H9 (cell line): ENCODE data around the gene MYBBP1A. TPM values are rescaled to one million over a fixed set of nuclear protein-coding genes. Genes with fewer than 3 reads are reported as not detected.

Source experiments
- DNase-seq: peaks from one replicate; pipeline ENCODE4 v3.0.0-alpha.2; 2017
- H2AFZ ChIP-seq: one replicate; pipeline ENCODE4 v1.6.1; 2013; ENCODE audit warnings: mild to moderate bottlenecking, low read length, control low read depth, moderate library complexity
- H2AK5ac ChIP-seq: 2 replicates; pipeline ENCODE4 v1.6.1; 2013; ENCODE audit warnings: low read length, control low read depth, mixed read lengths; ENCODE audit not compliant: insufficient read length
- H2BK120ac ChIP-seq: one replicate; pipeline ENCODE4 v1.6.1; 2013; ENCODE audit warnings: low read depth, mild to moderate bottlenecking, low read length, control low read depth, inconsistent platforms; ENCODE audit not compliant: poor library complexity, severe bottlenecking
- H2BK12ac ChIP-seq: 2 replicates; pipeline ENCODE4 v1.6.1; 2013; ENCODE audit warnings: low read length, control low read depth, mixed read lengths, low read depth; ENCODE audit not compliant: insufficient read length
- H2BK15ac ChIP-seq: 2 replicates; pipeline ENCODE4 v1.6.1; 2013; ENCODE audit warnings: low read depth, low read length, control low read depth
- H2BK20ac ChIP-seq: one replicate; pipeline ENCODE4 v1.6.1; 2013; ENCODE audit warnings: low read depth, mild to moderate bottlenecking, low read length, control low read depth, inconsistent platforms; ENCODE audit not compliant: poor library complexity, severe bottlenecking
- H2BK5ac ChIP-seq: 2 replicates; pipeline ENCODE4 v1.6.1; 2013; ENCODE audit warnings: low read length, control low read depth, mixed read lengths; ENCODE audit not compliant: insufficient read length
- H3K14ac ChIP-seq: 2 replicates; pipeline ENCODE4 v1.6.1; 2013; ENCODE audit warnings: low read length, control low read depth; ENCODE audit not compliant: insufficient read depth
- H3K18ac ChIP-seq: 2 replicates; pipeline ENCODE4 v1.6.1; 2013; ENCODE audit warnings: low read depth, mild to moderate bottlenecking, mixed read lengths, low read length, control low read depth; ENCODE audit not compliant: insufficient read length
- H3K23ac ChIP-seq: 2 replicates; pipeline ENCODE4 v1.6.1; 2013; ENCODE audit warnings: low read length, control low read depth, mixed read lengths, low read depth; ENCODE audit not compliant: insufficient read length
- H3K23me2 ChIP-seq: 2 replicates; pipeline ENCODE4 v1.6.1; 2013; ENCODE audit warnings: low read depth, mild to moderate bottlenecking, mixed read lengths, low read length, control low read depth; ENCODE audit not compliant: insufficient read length, poor library complexity, severe bottlenecking
- H3K27ac ChIP-seq: 2 replicates; pipeline ENCODE4 v1.5.1; 2013; ENCODE audit warnings: low read length, control low read depth, mixed read lengths, low read depth; ENCODE audit not compliant: insufficient read length
- H3K27me3 ChIP-seq: 2 replicates; pipeline ENCODE4 v1.6.1; 2013; ENCODE audit warnings: low read length, control low read depth, inconsistent platforms; ENCODE audit not compliant: insufficient read depth
- H3K4ac ChIP-seq: 2 replicates; pipeline ENCODE4 v1.6.1; 2013; ENCODE audit warnings: low read depth, mild to moderate bottlenecking, control low read depth, inconsistent platforms, low read length, moderate library complexity
- H3K4me1 ChIP-seq: 2 replicates; pipeline ENCODE4 v1.6.1; 2013; ENCODE audit warnings: low read length, control low read depth, inconsistent platforms; ENCODE audit not compliant: insufficient read depth
- H3K4me2 ChIP-seq: 2 replicates; pipeline ENCODE4 v1.6.1; 2013; ENCODE audit warnings: low read length, control low read depth, mixed read lengths; ENCODE audit not compliant: insufficient read length, insufficient read depth
- H3K56ac ChIP-seq: 2 replicates; pipeline ENCODE4 v1.6.1; 2013; ENCODE audit warnings: low read depth, mild to moderate bottlenecking, mixed read lengths, low read length, control low read depth; ENCODE audit not compliant: insufficient read length
- H3K79me1 ChIP-seq: 2 replicates; pipeline ENCODE4 v1.6.1; 2013; ENCODE audit warnings: low read depth, mild to moderate bottlenecking, moderate library complexity, low read length, control low read depth, inconsistent platforms; ENCODE audit not compliant: insufficient read depth, poor library complexity, severe bottlenecking
- H3K79me2 ChIP-seq: 2 replicates; pipeline ENCODE4 v1.6.1; 2013; ENCODE audit warnings: low read length, control low read depth, inconsistent platforms; ENCODE audit not compliant: insufficient read depth
- H3K9ac ChIP-seq: 2 replicates; pipeline ENCODE4 v1.6.1; 2013; ENCODE audit warnings: low read length, control low read depth, mixed read lengths; ENCODE audit not compliant: insufficient read length; ENCODE audit errors: extremely low read depth
- H3K9me3 ChIP-seq: one replicate; pipeline ENCODE4 v1.6.1; 2013; ENCODE audit warnings: low read depth, low read length, inconsistent platforms; ENCODE audit not compliant: control insufficient read depth
- H3T11ph ChIP-seq: one replicate; pipeline ENCODE4 v1.6.1; 2013; ENCODE audit warnings: mild to moderate bottlenecking, low read length, control low read depth, inconsistent platforms
- H4K20me1 ChIP-seq: one replicate; pipeline ENCODE4 v1.6.1; 2013; ENCODE audit not compliant: control insufficient read depth, insufficient read length, insufficient read depth
- H4K5ac ChIP-seq: 2 replicates; pipeline ENCODE4 v1.6.1; 2013; ENCODE audit warnings: low read depth, mild to moderate bottlenecking, mixed read lengths, low read length, control low read depth; ENCODE audit not compliant: insufficient read length
- H4K8ac ChIP-seq: replicated peaks from 2 replicates; pipeline ENCODE4 v1.6.1; 2013; ENCODE audit warnings: low read length, control low read depth, mixed read lengths, low read depth; ENCODE audit not compliant: insufficient read length
- H4K91ac ChIP-seq: 2 replicates; pipeline ENCODE4 v1.6.1; 2013; ENCODE audit warnings: low read depth, mild to moderate bottlenecking, moderate library complexity, mixed read lengths, low read length, control low read depth; ENCODE audit not compliant: insufficient read length
- H3K27ac Mint-ChIP-seq, 3 experiments: 2 replicates in 2 of 3; 3 replicates in 1 of 3; pipeline ENCODE4 v1.8.0; 2020 to 2021; ENCODE audit warnings: mixed read lengths in 3 of 3, mild to moderate bottlenecking in 1 of 3, moderate library complexity in 1 of 3
- H3K27me3 Mint-ChIP-seq: 2 replicates; pipeline ENCODE4 v1.8.0; 2021; ENCODE audit warnings: low read depth, mild to moderate bottlenecking, moderate library complexity, mixed read lengths
- H3K36me3 Mint-ChIP-seq, 3 experiments: 2 replicates in 2 of 3; 3 replicates in 1 of 3; pipeline ENCODE4 v1.8.0; 2020 to 2021; ENCODE audit warnings: low read depth in 3 of 3, mixed read lengths in 3 of 3; ENCODE audit not compliant: insufficient read depth in 1 of 3
- H3K4me1 Mint-ChIP-seq, 2 experiments: 2 replicates each; pipeline ENCODE4 v1.8.0; 2020; ENCODE audit warnings: mixed read lengths in 2 of 2
- H3K4me3 Mint-ChIP-seq, 2 experiments: 2 replicates in 1 of 2; 3 replicates in 1 of 2; pipeline ENCODE4 v1.8.0; 2020 to 2021; ENCODE audit warnings: mild to moderate bottlenecking in 2 of 2, mixed read lengths in 2 of 2, moderate library complexity in 1 of 2
- H3K9me3 Mint-ChIP-seq, 2 experiments: 2 replicates in 1 of 2; 3 replicates in 1 of 2; pipeline ENCODE4 v1.8.0; 2020; ENCODE audit warnings: mild to moderate bottlenecking in 2 of 2, mixed read lengths in 2 of 2, moderate library complexity in 1 of 2
- WGBS: extraction: QIAGEN DNeasy Blood & Tissue Kit; methylation state at CpG from one replicate; pipeline ENCODE4 v1.1.7; 2013; ENCODE audit warnings: missing lambda C conversion rate, low lambda C conversion rate, mixed read lengths; ENCODE audit not compliant: insufficient read length; ENCODE audit errors: extremely low coverage; 5-methylcytosine and 5-hydroxymethylcytosine counted together
- total RNA-seq: library from RNA; stranded (reverse); gene quantifications from 2 replicates; pipeline ENCODE4 v1.2.1, GENCODE V29; 2021
- TF ChIP-seq, protein P1 (sequence below): fragments of 200-600 bp; sonication (generic); conservative IDR thresholded peaks from 3 replicates; pipeline ENCODE4 v1.8.0; 2021; ENCODE audit warnings: antibody characterized with exemption, mild to moderate bottlenecking

MYBBP1A gene
- total RNA-seq, 1 experiment from 2014 or later: 181 TPM

DNA sequence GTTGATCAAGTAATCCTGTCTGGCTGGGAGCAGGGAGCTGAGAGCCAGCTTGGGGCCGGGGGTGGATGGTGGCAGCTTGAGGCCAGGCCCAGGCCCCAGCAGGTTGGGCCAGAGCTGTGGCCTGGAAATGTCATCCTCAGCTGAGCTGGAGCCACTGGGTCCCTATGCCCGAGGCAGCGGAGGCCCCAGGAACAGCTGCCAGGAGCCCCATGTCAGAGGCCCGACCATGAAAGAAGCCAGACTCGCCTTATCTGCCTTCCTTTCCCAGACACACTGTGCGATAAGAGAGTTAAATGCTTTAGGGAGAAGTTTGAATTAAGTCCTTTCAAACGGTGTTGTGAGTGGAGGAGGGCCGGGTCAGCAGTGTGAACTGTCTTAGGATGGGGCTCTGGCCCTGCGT, 32.6 kb upstream of the MYBBP1A start:
- Histone ChIP-seq H3K4me2 (no peak overlapping the region), H4K5ac (no peak overlapping the region), H4K8ac (no peak overlapping the region), H4K91ac (no peak overlapping the region), H3K14ac (no peak overlapping the region), H3K9me3 (no peaks in the 10 kb centered on the region), H3T11ph (no peak overlapping the region), H3K79me1 (no peaks in the 10 kb centered on the region), H2AFZ (no peak overlapping the region), H3K4ac (no peak overlapping the region), H2BK20ac (no peak overlapping the region), H4K20me1 (peaks cover 2% of the 10 kb centered on the region), H2BK120ac (no peak overlapping the region), H2BK15ac (no peak overlapping the region), H3K79me2 (no peaks in the 10 kb centered on the region), H3K27me3 (peaks cover 19% of the 10 kb centered on the region; the same call in 1 of the 2 replicates), H3K23ac (no peak overlapping the region), H2AK5ac (no peak overlapping the region), H2BK12ac (no peak overlapping the region), H3K9ac (no peak overlapping the region), H3K4me1 (no peaks in the 10 kb centered on the region), H2BK5ac (no peak overlapping the region), H3K18ac (no peak overlapping the region), H3K23me2 (peaks cover 8% of the 10 kb centered on the region), H3K56ac (no peak overlapping the region), H3K27ac (no peak overlapping the region)
- H3K4me3 Mint-ChIP-seq: no peak overlapping the region
- no peaks in the 10 kb centered on the region; a peak in 1 of 7 replicates for H3K36me3 Mint-ChIP-seq
- H3K27me3 Mint-ChIP-seq: peaks cover 58% of the 10 kb centered on the region
- H3K9me3 Mint-ChIP-seq: no peaks in the 10 kb centered on the region
- no peak for DNase-seq
- H3K4me1 Mint-ChIP-seq: peaks cover 9 to 26% of the 10 kb centered on the region in 2 experiments
- WGBS: no CpG with 5 or more reads among the region's 9 CpGs
- no peak overlapping the region for H3K27ac Mint-ChIP-seq
- TF ChIP-seq, protein P1, sequence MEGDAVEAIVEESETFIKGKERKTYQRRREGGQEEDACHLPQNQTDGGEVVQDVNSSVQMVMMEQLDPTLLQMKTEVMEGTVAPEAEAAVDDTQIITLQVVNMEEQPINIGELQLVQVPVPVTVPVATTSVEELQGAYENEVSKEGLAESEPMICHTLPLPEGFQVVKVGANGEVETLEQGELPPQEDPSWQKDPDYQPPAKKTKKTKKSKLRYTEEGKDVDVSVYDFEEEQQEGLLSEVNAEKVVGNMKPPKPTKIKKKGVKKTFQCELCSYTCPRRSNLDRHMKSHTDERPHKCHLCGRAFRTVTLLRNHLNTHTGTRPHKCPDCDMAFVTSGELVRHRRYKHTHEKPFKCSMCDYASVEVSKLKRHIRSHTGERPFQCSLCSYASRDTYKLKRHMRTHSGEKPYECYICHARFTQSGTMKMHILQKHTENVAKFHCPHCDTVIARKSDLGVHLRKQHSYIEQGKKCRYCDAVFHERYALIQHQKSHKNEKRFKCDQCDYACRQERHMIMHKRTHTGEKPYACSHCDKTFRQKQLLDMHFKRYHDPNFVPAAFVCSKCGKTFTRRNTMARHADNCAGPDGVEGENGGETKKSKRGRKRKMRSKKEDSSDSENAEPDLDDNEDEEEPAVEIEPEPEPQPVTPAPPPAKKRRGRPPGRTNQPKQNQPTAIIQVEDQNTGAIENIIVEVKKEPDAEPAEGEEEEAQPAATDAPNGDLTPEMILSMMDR: no peak
